HEK293T (cell line): Measurements from ENCODE around the gene ANKRD13D.

Experiments
- BHLHE40 ChIP-seq: fragments of 450-650 bp; IDR thresholded peaks from 2 replicates; pipeline ENCODE4 v1.6.1; 2016; ENCODE audit warnings: mild to moderate bottlenecking, moderate library complexity, borderline replicate concordance
- FOXA1 ChIP-seq: fragments of 450-650 bp; IDR thresholded peaks from 2 replicates; pipeline ENCODE4 v1.6.1; 2016; ENCODE audit warnings: mild to moderate bottlenecking
- FOXM1 ChIP-seq: fragments of 450-650 bp; IDR thresholded peaks from 2 replicates; pipeline ENCODE4 v1.6.1; 2017; ENCODE audit warnings: mild to moderate bottlenecking, borderline replicate concordance
- PKNOX1 ChIP-seq: fragments of 450-650 bp; IDR thresholded peaks from 2 replicates; pipeline ENCODE4 v1.6.1; 2016
- SP1 ChIP-seq: fragments of 450-650 bp; IDR thresholded peaks from 2 replicates; pipeline ENCODE4 v1.6.1; 2017
- SUZ12 ChIP-seq: fragments of 450-650 bp; IDR thresholded peaks from 2 replicates; pipeline ENCODE4 v1.6.1; 2016; ENCODE audit warnings: mild to moderate bottlenecking
- TARDBP ChIP-seq: fragments of 450-650 bp; IDR thresholded peaks from 2 replicates; pipeline ENCODE4 v1.6.1; 2016

- TF ChIP-seq BHLHE40: no peak
- no peak for TF ChIP-seq SUZ12
- no peak for TF ChIP-seq FOXM1
- no peak for TF ChIP-seq TARDBP
- TF ChIP-seq PKNOX1: no peak
- no peak for TF ChIP-seq SP1
- no peak for TF ChIP-seq FOXA1
Measured at GRCh38 chr11:67300756-67301312, 11.7 kb downstream of the ANKRD13D start.
